Kidney (tissue), 14 donors: ENCODE results near the gene FANCC. TPM values are rescaled to one million over a fixed set of nuclear protein-coding genes. Genes with fewer than 3 reads are reported as not detected.

Experiments
- DNase-seq, 5 donors: peaks; one replicate each; pipeline ENCODE4 v3.0.0-alpha.2; 2013 to 2020
- FAIRE-seq: peaks from 2 replicates; lab custom pipeline; 2012; peaks lifted over from hg19 to GRCh38; lab: Jason Lieb, UNC
- H3K27ac ChIP-seq, 2 donors: one replicate each; pipeline ENCODE4 v1.7.0; 2013; ENCODE audit warnings: low read depth in 2 of 2, low read length in 2 of 2, inconsistent platforms in 1 of 2
- H3K27me3 ChIP-seq: one replicate; pipeline ENCODE4 v1.7.1; 2013; ENCODE audit warnings: low read length, inconsistent platforms; ENCODE audit not compliant: control insufficient read depth, insufficient read depth
- H3K36me3 ChIP-seq, 3 donors: one replicate each; pipeline versions ENCODE4 v1.7.0 to v1.7.1; 2013; ENCODE audit warnings: low read length in 3 of 3, control low read depth in 1 of 3, inconsistent platforms in 1 of 3; ENCODE audit not compliant: insufficient read depth in 3 of 3, control insufficient read depth in 2 of 3
- H3K4me1 ChIP-seq, 3 donors: one replicate each; pipeline versions ENCODE4 v1.7.0 to v1.7.1; 2013; ENCODE audit warnings: low read length in 3 of 3, inconsistent platforms in 1 of 3, low read depth in 1 of 3; ENCODE audit not compliant: control insufficient read depth in 2 of 3, insufficient read depth in 2 of 3
- H3K4me3 ChIP-seq, 3 donors: one replicate each; pipeline versions ENCODE4 v1.7.0 to v1.8.1; 2013; ENCODE audit warnings: low read length in 3 of 3, control low read depth in 1 of 3, inconsistent platforms in 1 of 3
- H3K9ac ChIP-seq, 3 donors: one replicate each; pipeline versions ENCODE4 v1.7.0 to v1.7.1; 2013; ENCODE audit warnings: low read length in 3 of 3, control low read depth in 1 of 3, inconsistent platforms in 1 of 3
- H3K9me3 ChIP-seq, 3 donors: one replicate each; pipeline versions ENCODE4 v1.7.0 to v1.7.1; 2013; ENCODE audit warnings: low read length in 3 of 3, control low read depth in 1 of 3, inconsistent platforms in 1 of 3; ENCODE audit not compliant: control insufficient read depth in 2 of 3, insufficient read depth in 1 of 3
- intact Hi-C: fragments of 100-400 bp; cut with DNase I; formaldehyde crosslinking; loops from one replicate; pipeline ENCODE4 v1.11.1; 2022
- polyA plus RNA-seq: library from polyadenylated mRNA; stranded (reverse); fragments of 350-450 nt; fragmentation: Illumina TruSeq; extraction: RNeasy Lipid Tissue Mini Kit (QIAGEN cat#74804); gene quantifications from one replicate; pipeline ENCODE4 v1.2.3, GENCODE V29; 2014; ENCODE audit warnings: low read depth, low replicate concordance; ENCODE audit not compliant: insufficient read depth
- total RNA-seq: library from RNA; stranded (reverse); fragmentation: NEBNext Ultra II Directional; extraction: Animal tissue kit (Norgen Biotek cat#: 25700); gene quantifications from one replicate; pipeline ENCODE4 v1.2.1, GENCODE V29; 2021
- TF ChIP-seq, protein P1 (sequence below): IDR thresholded peaks from 3 replicates; pipeline ENCODE4 v1.5.1; 2012; ENCODE audit warnings: mild to moderate bottlenecking, moderate library complexity, borderline replicate concordance; ENCODE audit not compliant: insufficient read depth; ENCODE audit errors: extremely low read depth
- donor health status: control.
- donor health status: control.
- donor health status: control.
- donor health status: control.
- donor health status: control.
- donor health status: DM: yes; HTN: yes; CAD: no.
- donor health status: Normal renal cell carcinoma (clear cell type).

The FANCC gene
- total and polyA plus RNA-seq, 2 donors from 2014 or later, result 7.5 to 10.8 TPM

GRCh38 chr9:95156074-95156473, 161.4 kb downstream of the FANCC start:
- no peaks in the 10 kb centered on the region for H3K4me1 ChIP-seq
- FAIRE-seq (no peak), DNase-seq (no peak)
- no peaks in the 10 kb centered on the region for H3K9me3 ChIP-seq
- H3K9ac ChIP-seq, result no peak overlapping the region
- TF ChIP-seq, protein P1, sequence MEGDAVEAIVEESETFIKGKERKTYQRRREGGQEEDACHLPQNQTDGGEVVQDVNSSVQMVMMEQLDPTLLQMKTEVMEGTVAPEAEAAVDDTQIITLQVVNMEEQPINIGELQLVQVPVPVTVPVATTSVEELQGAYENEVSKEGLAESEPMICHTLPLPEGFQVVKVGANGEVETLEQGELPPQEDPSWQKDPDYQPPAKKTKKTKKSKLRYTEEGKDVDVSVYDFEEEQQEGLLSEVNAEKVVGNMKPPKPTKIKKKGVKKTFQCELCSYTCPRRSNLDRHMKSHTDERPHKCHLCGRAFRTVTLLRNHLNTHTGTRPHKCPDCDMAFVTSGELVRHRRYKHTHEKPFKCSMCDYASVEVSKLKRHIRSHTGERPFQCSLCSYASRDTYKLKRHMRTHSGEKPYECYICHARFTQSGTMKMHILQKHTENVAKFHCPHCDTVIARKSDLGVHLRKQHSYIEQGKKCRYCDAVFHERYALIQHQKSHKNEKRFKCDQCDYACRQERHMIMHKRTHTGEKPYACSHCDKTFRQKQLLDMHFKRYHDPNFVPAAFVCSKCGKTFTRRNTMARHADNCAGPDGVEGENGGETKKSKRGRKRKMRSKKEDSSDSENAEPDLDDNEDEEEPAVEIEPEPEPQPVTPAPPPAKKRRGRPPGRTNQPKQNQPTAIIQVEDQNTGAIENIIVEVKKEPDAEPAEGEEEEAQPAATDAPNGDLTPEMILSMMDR, result no peak
- no peak overlapping the region for H3K4me3 ChIP-seq
- H3K36me3 ChIP-seq, result no peaks in the 10 kb centered on the region
- H3K27me3 ChIP-seq, result no peaks in the 10 kb centered on the region
- H3K27ac ChIP-seq, result no peak overlapping the region
- intact Hi-C loops, result no loop called here

DNA sequence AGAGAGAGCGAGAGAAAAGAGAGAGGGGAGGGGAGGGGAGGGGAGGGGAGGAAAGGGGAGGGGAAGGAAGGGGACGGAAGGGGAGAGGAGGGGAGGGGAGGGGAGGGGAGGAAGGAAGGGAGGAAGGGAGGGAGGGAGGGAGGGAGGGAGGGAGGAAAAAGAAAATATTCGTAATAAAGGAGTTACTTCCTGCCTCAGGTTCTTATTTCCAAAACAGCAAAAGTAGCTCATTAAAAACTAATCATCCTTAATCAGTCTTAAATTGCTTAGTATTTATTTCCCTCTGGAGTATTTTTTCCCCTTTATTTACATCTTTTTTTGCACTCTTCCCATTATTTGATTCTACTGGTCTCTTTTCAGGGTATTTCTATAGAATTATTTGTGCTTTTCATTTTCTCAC, 162.3 kb downstream of the FANCC start:
- Histone ChIP-seq H3K36me3 (no peaks in the 10 kb centered on the region), H3K9me3 (no peaks in the 10 kb centered on the region), H3K27ac (no peak overlapping the region), H3K4me1 (no peaks in the 10 kb centered on the region), H3K4me3 (no peak overlapping the region), H3K27me3 (no peaks in the 10 kb centered on the region), H3K9ac (no peak overlapping the region)
- DNase-seq, result no peak
- intact Hi-C loops, result no loop called here
- FAIRE-seq, result no peak
- TF ChIP-seq, protein P1, result no peak

GRCh38 chr9:95150903-95151302, 166.6 kb downstream of the FANCC start:
- Histone ChIP-seq H3K4me1 (no peaks in the 10 kb centered on the region), H3K9ac (no peak overlapping the region), H3K9me3 (no peaks in the 10 kb centered on the region), H3K27me3 (no peaks in the 10 kb centered on the region), H3K27ac (no peak overlapping the region), H3K4me3 (no peak overlapping the region), H3K36me3 (no peaks in the 10 kb centered on the region)
- TF ChIP-seq, protein P1, result no peak
- no peak for DNase-seq
- FAIRE-seq, result no peak
- intact Hi-C loops, result no loop called here

- DNase-seq (no peak), FAIRE-seq (no peak)
- intact Hi-C loops, result no loop called here
- H3K4me1 ChIP-seq, result no peaks in the 10 kb centered on the region
- no peak overlapping the region for H3K27ac ChIP-seq
- H3K9ac ChIP-seq, result no peak overlapping the region
- H3K36me3 ChIP-seq, result no peaks in the 10 kb centered on the region
- no peaks in the 10 kb centered on the region for H3K9me3 ChIP-seq
- no peaks in the 10 kb centered on the region for H3K27me3 ChIP-seq
- TF ChIP-seq, protein P1, result no peak
- no peak overlapping the region for H3K4me3 ChIP-seq
These were observed 169.3 kb downstream of the FANCC start for GRCh38 chr9:95148208-95148520.
